Adrenal gland (tissue), 5 donors: ENCODE data around the gene SLC52A3.

ENCODE experiments used
- CTCF ChIP-seq, 6 experiments: fragments of 450-650 bp in 4 of 6; fragments of 200-600 bp in 2 of 6; sonication (generic) in 1 of 6; IDR thresholded peaks; 1 replicate in 5 of 6; 2 replicates in 1 of 6; pipeline versions ENCODE4 v1.5.1 to v1.8.0; 2016 to 2021; ENCODE audit warnings: antibody characterized with exemption in 6 of 6, mild to moderate bottlenecking in 2 of 6, moderate library complexity in 1 of 6
- POLR2A ChIP-seq, 2 donors: fragments of 450-650 bp; IDR thresholded peaks; one replicate each; pipeline ENCODE4 v1.6.1; 2017; ENCODE audit warnings: antibody characterized with exemption in 2 of 2, mild to moderate bottlenecking in 2 of 2, moderate library complexity in 1 of 2
- donor health status: DM: no; HTN: no; CAD: no.

DNA sequence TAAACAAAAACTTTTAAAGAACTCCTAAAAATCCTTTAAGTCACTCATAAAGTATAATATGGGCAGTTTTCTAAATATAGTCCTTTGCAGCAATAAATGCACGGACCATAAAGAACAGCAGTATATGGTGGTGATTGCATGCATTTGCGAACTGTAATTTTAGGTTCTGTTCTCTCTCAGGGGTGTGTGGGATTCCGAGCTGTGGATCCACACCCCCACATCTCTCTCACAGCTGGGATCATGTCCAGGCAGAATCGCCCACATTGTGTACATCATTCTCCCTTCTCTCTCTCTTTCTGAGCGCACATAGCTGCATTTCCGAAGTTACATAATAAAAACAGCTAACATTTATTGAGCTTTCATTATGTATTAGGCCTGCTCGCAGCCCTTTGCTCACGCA is 28.6 kb downstream of the SLC52A3 start:
- TF ChIP-seq CTCF (IDR thresholded peaks at IDR 0.05) = no peak
- no peak for TF ChIP-seq POLR2A (IDR thresholded peaks at IDR 0.05)
